Thyroid gland (tissue), 4 donors: Measurements from ENCODE around the gene PRTFDC1. TPM values are rescaled to one million over a fixed set of nuclear protein-coding genes. Genes with fewer than 3 reads are reported as not detected.
"Not testable (repeated sequence)": the region's sequence is repeated elsewhere in the genome, so short reads cannot be mapped to it uniquely, and the experiment has no call there.

Experiments used
- DNase-seq, 2 donors: peaks; one replicate each; pipeline ENCODE4 v3.0.0-alpha.2; 2019
- H3K27ac ChIP-seq, 3 donors: fragments of 200-600 bp; sonication (generic); 1 replicate in 2 of 3; 2 replicates in 1 of 3; pipeline ENCODE4 v1.5.1; 2016 to 2019; ENCODE audit warnings: mild to moderate bottlenecking in 1 of 3, moderate library complexity in 1 of 3
- H3K27me3 ChIP-seq: fragments of 200-600 bp; sonication (generic); one replicate; pipeline ENCODE4 v1.5.1; 2019
- H3K36me3 ChIP-seq, 2 donors: fragments of 200-600 bp; sonication (generic); one replicate each; pipeline ENCODE4 v1.5.1; 2016 to 2019
- H3K4me1 ChIP-seq, 2 donors: fragments of 200-600 bp; sonication (generic); one replicate each; pipeline ENCODE4 v1.5.1; 2017 to 2019
- H3K4me3 ChIP-seq, 3 donors: fragments of 200-600 bp; sonication (generic); replicated peaks in 1 of 3; 1 replicate in 2 of 3; 2 replicates in 1 of 3; pipeline ENCODE4 v1.5.1; 2016; ENCODE audit warnings: mild to moderate bottlenecking in 1 of 3
- H3K9me3 ChIP-seq: fragments of 200-600 bp; sonication (generic); one replicate; pipeline ENCODE4 v1.5.1; 2017
- CTCF ChIP-seq, 6 experiments: fragments of 200-600 bp in 3 of 6; fragments of 450-650 bp in 3 of 6; sonication (generic) in 3 of 6; IDR thresholded peaks; one replicate each; pipeline ENCODE4 v1.5.1; 2016 to 2019; ENCODE audit warnings: antibody characterized with exemption in 6 of 6, mild to moderate bottlenecking in 2 of 6, inconsistent platforms in 1 of 6, moderate library complexity in 1 of 6
- POLR2A ChIP-seq, 2 donors: fragments of 450-650 bp; IDR thresholded peaks; one replicate each; pipeline ENCODE4 v1.6.1; 2017; ENCODE audit warnings: antibody characterized with exemption in 2 of 2, mild to moderate bottlenecking in 2 of 2, moderate library complexity in 1 of 2
- WGBS, 2 donors: methylation state at CpG; one replicate each; pipeline ENCODE4 v1.1.5; 2017; 5-methylcytosine and 5-hydroxymethylcytosine counted together
- intact Hi-C: fragments of 100-400 bp; cut with DNase I; formaldehyde crosslinking; loops from one replicate; pipeline ENCODE4 v1.15.1; 2023
- total RNA-seq, 4 donors: library from RNA; depleted of rRNA; stranded (reverse); fragments of >200 nt; gene quantifications; one replicate each; pipeline ENCODE4 v1.2.3, GENCODE V29; 2016

The PRTFDC1 gene
- total RNA-seq, 4 donors from 2014 or later = 2.9 to 8.7 (median 5.6) TPM

- TF ChIP-seq POLR2A (IDR thresholded peaks at IDR 0.05) = no peak
- no peak for TF ChIP-seq CTCF (IDR thresholded peaks at IDR 0.05)
- 85 to 94% methylated on average over 8 of the region's 8 CpGs for WGBS, 2 donors
- H3K27me3 ChIP-seq = no peaks in the 10 kb centered on the region
- no peak overlapping the region for H3K27ac ChIP-seq
- H3K4me3 ChIP-seq = no peak overlapping the region
- no peaks in the 10 kb centered on the region for H3K36me3 ChIP-seq
- no peak for DNase-seq
- H3K9me3 ChIP-seq = no peaks in the 10 kb centered on the region
- peaks cover 8 to 12% of the 10 kb centered on the region in 2 donors for H3K4me1 ChIP-seq
- intact Hi-C loops = no loop called here
These were observed 25.8 kb downstream of the PRTFDC1 start for GRCh38 chr10:24926557-24926956.

GRCh38 chr10:24925799-24926198 lies 26.6 kb downstream of the PRTFDC1 start:
- intact Hi-C loops = no loop called here
- 91 to 93% methylated on average over 4 of the region's 4 CpGs for WGBS, 2 donors
- Histone ChIP-seq H3K27me3 (no peaks in the 10 kb centered on the region), H3K9me3 (no peaks in the 10 kb centered on the region), H3K27ac (no peak overlapping the region), H3K4me1 (peaks cover 8 to 12% of the 10 kb centered on the region in 2 donors), H3K4me3 (no peak overlapping the region), H3K36me3 (no peaks in the 10 kb centered on the region)
- no peak for DNase-seq
- TF ChIP-seq POLR2A (IDR thresholded peaks at IDR 0.05) (no peak), CTCF (IDR thresholded peaks at IDR 0.05) (no peak)

DNA sequence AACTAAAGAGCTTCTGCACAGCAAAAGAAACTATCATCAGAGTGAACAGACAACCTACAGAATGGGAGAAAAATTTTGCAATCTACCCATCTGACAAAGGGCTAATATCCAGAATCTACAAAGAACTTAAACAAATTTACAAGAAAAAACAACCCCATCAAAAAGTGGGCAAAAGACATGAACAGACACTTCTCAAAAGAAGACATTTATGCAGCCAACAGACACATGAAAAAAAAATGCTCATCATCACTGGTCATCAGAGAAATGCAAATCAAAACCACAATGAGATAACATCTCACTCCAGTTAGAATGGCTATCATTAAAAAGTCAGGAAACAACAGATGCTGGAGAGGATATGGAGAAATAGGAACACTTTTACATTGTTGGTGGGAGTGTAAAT lies 27.9 kb downstream of the PRTFDC1 start:
- intact Hi-C loops, H3K27ac ChIP-seq, H3K36me3 ChIP-seq, H3K27me3 ChIP-seq, H3K4me3 ChIP-seq, H3K9me3 ChIP-seq, H3K4me1 ChIP-seq, DNase-seq: not testable (repeated sequence)

DNA sequence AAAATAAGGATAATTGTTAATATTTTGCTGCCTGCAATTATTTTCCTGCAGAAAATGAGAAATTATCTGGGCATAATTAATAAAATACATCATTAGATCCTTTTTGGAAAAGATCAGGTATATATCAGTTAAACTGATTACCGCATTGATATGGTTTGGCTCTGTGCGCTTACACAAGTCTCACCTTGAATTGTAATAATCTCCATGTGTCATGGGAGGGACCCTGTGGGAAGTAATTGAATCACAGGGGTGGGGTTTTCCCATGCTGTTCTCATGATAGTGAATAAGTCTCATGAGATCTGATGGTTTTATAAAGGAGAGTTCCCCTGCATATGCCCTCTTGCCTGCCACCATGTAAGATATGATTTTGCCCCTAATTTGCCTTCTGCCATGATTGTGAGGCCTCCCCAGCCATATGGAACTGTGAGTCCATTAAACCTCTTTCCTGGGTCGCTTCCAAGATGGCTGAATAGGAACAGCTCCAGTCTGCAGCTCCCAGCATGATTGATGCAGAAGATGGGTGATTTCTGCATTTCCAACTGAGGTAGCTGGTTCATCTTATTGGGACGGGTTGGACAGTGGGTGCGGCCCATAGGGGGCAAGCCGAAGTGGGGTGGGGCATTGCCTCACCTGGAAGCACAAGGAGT lies 30.1 kb downstream of the PRTFDC1 start:
- H3K27ac ChIP-seq, H3K9me3 ChIP-seq, intact Hi-C loops, H3K27me3 ChIP-seq, H3K4me3 ChIP-seq, H3K36me3 ChIP-seq, DNase-seq, H3K4me1 ChIP-seq: not testable (repeated sequence)
- 84 to 99% methylated on average over 6 of the region's 6 CpGs for WGBS, 2 donors

GRCh38 chr10:24920907-24921881 lies 31.2 kb downstream of the PRTFDC1 start:
- H3K27me3 ChIP-seq = no peaks in the 10 kb centered on the region
- H3K9me3 ChIP-seq = no peaks in the 10 kb centered on the region
- DNase-seq = peak; percentile 28
- no peak overlapping the region for H3K4me3 ChIP-seq
- no peak overlapping the region for H3K27ac ChIP-seq
- H3K36me3 ChIP-seq = no peaks in the 10 kb centered on the region
- WGBS, 2 donors = 59 to 61% methylated on average over 7 of the region's 7 CpGs
- no peak for TF ChIP-seq POLR2A (IDR thresholded peaks at IDR 0.05)
- TF ChIP-seq CTCF (IDR thresholded peaks at IDR 0.05) = no peak
- no peaks in the 10 kb centered on the region for H3K4me1 ChIP-seq
- intact Hi-C loops = no loop called here

- H3K27ac ChIP-seq, DNase-seq, intact Hi-C loops, H3K4me1 ChIP-seq, H3K27me3 ChIP-seq, H3K4me3 ChIP-seq, H3K9me3 ChIP-seq, H3K36me3 ChIP-seq: not testable (repeated sequence)
- 100% methylated on average over 2 of the region's 2 CpGs for WGBS, 2 donors
These were observed 32.2 kb downstream of the PRTFDC1 start for GRCh38 chr10:24920192-24920591.

- DNase-seq, H3K4me1 ChIP-seq, H3K27me3 ChIP-seq, H3K36me3 ChIP-seq, intact Hi-C loops, H3K9me3 ChIP-seq, H3K27ac ChIP-seq, H3K4me3 ChIP-seq: not testable (repeated sequence)
- WGBS, 2 donors = 97 to 100% methylated on average over 1 of the region's 1 CpG
These were observed 32.8 kb downstream of the PRTFDC1 start for GRCh38 chr10:24919629-24920028.
